ENCODE measurements around the gene DUSP6. TPM values are rescaled to one million over a fixed set of nuclear protein-coding genes. Genes with fewer than 3 reads are reported as not detected.

DUSP6 gene
- total RNA-seq (2014; rRNA removed; shearing (Covaris generic)): 112 and 135 TPM in 2 replicates

GRCh38 chr12:89352492-89353187 is at the start of gene DUSP6:
DUSP6 (minus strand) TSS chr12:89352501; CDS start chr12:89352039, 462 bp downstream.
- peak; percentile 98 for DNase-seq (ENCODE audit: low spot score)

DNA sequence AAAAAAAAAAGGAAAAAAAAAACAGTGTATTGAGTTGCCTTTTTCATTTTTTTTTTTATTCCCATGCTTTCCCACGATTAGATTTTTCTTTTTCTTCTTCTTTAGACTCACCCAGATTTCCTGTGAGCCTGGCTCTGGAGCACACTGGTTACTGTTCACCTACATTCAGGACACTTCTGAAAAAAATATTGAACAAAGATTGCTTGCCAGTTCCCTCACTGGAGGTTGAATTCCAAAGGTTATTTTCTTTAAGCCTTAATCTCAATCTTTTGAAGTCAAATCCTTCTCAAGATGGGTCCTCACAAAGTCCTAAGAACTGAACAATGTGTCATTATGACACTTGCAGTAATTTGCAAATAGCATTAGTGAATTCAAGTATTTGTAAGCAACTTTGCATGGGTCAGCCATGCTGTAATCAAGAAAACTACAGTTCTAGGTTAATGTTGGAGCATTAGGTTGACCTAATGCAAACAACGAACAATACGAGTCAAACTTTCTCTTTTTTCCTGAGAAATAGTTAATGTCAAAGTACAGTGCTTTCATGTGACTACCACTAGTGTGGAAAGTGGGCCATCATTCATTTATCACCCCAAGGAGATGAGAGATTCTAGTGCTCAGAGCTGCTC is 49.2 kb upstream of the DUSP6 start:
- DNase-seq (ENCODE audit: low spot score): no peak

GRCh38 chr12:89400415-89400814 is 48.1 kb upstream of the DUSP6 start:
- no peak for DNase-seq (ENCODE audit: low spot score)

DNA sequence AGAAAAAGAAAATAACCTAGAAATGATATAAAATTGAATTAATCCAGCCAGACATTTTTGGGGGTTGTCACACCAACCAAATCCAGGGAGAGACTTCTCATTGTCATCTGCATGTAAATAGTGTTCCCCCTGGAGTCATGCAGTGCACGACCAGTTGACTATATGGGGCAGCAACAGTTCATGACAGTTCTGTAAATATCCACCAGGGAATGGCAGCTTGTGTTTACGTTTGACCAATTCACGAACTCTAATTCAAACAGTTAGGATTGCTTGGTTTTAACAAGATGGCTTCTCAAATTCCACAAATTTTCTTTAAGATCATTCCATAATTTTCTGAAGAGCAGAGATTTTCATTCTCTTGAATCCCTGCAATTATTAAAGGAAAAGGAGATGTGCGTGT is 43.4 kb upstream of the DUSP6 start:
- DNase-seq (ENCODE audit: low spot score): no peak

DNA sequence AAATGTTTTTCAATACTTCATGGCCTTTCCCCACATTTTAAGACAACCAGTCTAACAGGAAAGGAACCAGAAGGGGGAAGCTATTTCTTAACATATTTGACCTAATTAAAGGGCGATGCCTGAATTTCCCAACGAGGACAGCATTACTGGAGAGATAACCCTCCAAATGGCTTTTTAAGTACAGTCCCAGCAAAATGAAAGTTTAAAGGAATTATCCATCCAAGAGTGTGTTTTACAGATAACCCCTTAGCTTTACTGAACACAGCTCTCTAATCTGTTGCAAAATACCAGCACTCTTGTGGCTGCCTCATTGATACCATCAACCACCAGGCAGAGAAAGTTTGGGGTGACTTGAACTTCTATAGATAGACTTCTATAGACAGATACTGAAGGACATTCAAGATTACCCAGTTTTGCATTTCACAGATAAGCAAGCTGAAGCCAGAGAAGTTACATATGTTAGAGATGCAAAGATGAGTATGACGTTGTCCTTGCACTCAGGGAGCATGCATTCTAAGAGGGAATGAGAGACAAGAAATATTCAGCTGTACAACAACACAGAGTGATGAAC is 41.3 kb upstream of the DUSP6 start:
- DNase-seq (ENCODE audit: low spot score): no peak

GRCh38 chr12:89392391-89392790 is 40.1 kb upstream of the DUSP6 start:
- DNase-seq (ENCODE audit: low spot score): no peak

DNA sequence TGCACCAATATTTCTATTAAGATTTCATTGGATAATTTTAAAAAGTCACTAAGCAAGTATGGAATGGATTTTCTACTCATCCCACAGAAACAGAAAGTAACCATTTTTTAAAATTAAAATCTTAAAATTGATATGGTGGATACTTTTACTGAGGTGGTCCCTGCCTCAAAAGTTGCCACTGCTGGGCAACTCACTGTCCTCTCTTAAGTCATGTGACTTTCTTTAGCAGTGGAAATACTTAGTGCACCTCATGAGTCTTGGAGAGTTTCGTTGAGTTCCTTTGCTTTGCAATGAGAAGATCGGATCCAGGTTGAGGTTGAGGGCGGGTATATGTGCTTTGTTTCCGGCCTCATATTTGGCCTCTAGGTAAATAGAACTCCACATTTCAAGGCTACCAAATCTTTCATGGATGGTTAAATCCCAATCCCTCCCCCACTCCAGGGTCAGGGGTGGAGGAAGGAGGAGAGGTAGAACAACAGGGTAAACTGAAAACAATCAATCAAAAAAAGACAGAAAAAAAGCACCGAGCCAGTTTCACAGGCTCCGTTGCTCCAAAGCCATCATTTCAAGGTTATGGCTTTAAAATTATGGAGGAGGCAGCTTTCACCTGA is 39.5 kb upstream of the DUSP6 start:
- DNase-seq (ENCODE audit: low spot score): no peak

DNA sequence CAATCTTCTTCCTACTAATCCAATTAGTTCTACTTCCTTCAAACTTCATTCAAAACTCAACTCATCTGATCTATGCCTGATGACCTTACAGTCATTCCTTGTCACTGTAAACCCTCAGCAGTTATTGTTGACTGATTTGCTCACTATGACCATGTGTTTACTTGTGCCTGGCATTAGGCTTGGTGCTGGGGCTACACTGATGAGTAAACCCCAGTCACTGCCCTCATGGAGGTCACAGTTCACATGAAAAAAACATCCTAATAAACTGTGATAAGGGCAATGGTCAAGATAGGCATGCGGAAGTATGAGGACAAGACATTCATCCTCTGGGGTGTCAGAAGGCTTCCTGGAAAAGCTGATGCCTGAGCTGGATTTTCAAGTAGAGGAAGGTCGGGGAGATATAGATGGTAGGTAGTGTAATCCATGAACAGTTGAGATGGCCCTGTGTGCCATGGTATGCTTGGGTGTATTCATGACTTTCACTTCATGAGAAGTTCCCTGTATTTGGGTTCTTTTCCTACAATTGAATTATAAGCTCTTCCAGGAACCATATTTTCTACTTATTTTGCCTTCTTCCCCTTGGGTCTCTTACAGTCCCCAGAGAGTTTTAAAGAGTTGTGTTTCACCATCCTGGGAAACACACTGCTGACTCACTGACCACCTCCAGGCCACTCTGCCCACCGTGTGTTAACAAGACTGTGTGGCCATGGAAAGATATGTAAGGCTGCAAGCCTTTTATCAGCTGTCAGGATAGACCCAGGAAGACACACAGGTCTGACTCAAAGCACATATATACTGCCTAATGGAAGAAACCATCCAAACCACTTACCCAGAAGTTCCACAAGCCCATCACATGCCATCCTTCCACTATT is 38.7 kb upstream of the DUSP6 start:
- peak; percentile 79 for DNase-seq (ENCODE audit: low spot score)

DNA sequence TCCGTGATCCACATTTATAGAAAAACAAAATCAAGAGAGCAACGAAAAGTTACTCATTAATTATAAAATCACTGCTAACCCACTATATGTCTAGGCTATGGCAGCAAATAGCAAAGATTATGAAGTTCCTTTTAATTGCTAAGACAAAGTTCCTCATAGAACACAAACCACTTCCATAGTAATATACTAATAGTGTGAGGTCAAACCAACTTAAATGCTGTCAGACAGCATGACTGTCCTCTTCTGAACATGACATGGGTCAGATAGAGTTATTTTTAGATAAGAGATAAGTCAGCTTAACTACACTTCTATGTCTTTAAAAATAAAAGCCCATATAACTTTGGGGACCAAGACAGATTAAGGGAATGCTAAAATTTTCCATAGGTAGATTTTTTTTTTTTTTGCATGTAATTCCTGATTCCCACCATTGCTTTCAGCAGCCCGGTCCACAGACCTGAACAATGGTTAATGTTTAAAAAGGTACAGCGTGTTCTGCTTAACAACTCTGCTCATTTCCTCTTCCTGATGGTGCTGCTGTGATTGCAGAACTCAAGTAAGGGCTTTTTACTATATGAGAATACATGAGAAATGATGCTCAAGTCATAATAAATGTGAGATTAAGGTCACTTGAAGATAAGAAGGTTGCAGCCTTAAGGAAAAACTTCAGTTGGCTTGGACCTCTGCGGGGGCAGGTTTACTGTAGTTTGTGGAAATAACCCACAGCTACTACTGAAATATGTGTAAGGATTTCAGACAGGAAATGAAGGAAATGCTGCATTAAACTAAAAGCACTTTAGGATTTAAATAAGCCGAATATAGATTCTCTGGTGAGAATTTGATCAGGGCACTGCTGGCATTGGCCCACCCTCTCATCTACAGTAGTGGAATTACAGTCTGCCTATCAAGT is 37.7 kb upstream of the DUSP6 start:
- peak; percentile 55 for DNase-seq (ENCODE audit: low spot score)

DNA sequence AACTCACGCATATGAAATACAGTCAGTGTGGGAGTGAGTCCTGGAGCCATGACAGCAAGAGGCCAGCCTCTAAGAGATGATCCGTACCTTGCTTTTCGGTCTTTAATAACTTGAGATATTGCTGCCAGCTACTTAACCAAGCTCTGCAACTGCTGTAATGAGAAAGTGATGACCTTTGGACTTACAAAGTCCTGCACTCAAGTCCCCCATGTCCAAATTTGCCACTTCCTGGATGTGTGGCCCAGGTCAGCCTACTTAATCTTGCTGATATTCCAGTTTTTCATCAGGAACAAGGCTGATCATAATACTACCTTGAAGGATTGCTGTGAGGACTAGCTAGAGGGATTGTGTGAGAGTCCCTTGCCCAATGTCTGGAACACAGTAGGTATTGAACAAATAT is 33.8 kb upstream of the DUSP6 start:
- peak; percentile 55 for DNase-seq (ENCODE audit: low spot score)

DNA sequence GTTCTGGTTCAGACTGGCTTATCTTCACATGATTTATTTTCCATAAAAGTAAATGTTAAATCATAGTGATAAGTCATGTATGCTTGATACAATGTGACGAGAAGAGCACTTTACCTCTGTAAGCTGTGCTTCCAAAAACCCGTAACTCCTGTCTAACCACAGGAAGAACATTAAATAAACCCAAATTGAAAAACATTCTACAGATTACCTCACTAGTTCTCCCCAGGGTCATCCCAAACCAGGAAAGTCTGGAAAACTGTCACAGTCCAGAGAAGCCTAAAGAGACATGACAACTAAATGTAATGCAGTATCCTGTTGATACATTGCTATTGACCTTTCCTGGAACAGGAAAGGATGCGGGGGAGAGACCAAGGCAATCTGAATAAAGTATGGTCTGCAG is 32.5 kb upstream of the DUSP6 start:
- no peak for DNase-seq (ENCODE audit: low spot score)

DNA sequence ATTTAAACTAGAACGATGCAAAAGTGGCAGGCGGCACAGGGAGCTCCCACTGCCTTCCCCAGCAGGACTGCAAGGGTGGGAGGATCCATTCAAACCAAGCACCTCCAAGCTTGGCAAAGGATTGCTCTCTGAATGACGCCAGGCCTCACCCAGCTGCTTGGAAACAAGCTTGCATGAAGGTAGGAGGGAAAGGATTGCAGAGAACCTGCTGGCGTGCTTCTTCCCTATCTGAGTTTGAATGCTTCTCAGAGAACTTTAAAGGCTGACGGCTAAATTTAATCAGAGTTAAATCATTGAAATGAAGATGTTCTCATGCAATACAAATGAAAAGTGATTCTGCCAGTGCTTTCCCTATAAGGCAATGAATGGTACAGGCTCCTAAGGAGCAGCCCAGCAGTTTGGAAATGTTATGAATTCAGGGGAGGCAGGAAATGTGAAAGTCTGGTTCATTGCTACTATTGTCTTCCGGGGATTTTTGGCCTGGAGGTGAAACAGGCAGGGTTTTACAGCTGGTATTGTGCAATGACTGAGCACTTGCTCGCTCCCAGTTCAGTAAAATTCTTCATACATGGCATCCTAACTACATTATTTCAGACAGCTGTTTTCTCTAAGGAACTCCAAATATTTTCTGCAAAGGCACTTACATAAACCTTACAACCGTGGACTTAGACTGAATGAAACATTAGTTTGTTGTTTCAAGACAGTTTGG is 31.9 kb upstream of the DUSP6 start:
- peak; percentile 49 for DNase-seq (ENCODE audit: low spot score)

DNA sequence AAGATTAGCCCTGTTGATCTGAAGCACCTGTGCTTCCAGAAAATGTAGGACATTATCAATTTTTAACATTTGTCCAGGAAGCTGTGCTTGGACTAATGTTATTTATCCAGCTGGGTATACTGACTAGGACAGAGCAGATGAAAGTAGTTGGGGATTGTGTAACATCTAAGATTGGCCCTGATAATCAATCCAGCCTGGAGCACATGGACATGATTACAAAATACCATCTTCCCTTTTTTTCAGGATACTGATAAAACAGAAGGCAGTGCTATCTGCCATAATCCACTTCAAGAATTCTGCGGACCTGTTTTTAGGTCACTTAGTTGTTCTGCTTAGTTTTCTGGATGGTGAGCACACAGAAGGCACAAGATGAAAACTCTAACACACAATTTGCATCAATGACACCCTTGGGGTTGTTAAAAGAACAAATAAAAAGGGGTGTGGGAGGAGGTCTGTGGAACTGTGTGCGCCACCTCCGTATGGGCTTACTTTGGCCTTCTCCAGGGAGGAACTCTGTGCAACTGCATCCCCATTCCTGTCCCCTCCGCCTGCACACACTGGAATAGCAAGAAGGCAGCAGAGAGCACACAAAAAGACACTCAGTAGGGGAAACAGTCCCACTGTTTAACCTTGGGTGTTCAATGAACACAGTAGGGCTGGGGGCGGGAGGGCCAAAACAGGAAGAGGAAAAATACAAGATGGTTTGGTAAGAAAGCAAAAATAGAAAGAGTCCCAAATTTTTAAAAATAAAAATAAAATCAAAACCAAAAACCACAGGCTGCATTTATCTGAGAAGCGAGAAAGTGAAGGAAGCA is 31.1 kb upstream of the DUSP6 start:
- no peak for DNase-seq (ENCODE audit: low spot score)

DNA sequence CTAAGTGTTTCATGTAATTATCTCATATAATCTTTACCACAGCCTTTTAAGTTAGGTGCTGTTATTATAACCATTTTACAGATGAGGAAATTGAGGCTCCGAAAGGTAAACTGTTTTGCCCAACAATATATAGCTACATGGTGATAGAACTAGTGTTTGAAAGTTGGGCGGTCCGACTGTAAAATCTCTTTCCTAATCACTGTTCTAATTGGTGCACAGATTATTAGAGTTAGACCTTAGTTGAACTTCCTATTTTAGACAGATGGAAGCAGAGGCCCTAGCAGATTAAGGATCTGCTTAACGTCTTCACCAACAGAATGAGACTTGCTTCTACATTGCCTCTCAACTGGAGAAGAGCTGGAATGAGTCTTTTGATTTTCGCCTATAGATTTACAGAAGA is 30.0 kb upstream of the DUSP6 start:
- DNase-seq (ENCODE audit: low spot score): no peak

GRCh38 chr12:89379839-89380467 is 27.7 kb upstream of the DUSP6 start:
- no peak for DNase-seq (ENCODE audit: low spot score)

DNA sequence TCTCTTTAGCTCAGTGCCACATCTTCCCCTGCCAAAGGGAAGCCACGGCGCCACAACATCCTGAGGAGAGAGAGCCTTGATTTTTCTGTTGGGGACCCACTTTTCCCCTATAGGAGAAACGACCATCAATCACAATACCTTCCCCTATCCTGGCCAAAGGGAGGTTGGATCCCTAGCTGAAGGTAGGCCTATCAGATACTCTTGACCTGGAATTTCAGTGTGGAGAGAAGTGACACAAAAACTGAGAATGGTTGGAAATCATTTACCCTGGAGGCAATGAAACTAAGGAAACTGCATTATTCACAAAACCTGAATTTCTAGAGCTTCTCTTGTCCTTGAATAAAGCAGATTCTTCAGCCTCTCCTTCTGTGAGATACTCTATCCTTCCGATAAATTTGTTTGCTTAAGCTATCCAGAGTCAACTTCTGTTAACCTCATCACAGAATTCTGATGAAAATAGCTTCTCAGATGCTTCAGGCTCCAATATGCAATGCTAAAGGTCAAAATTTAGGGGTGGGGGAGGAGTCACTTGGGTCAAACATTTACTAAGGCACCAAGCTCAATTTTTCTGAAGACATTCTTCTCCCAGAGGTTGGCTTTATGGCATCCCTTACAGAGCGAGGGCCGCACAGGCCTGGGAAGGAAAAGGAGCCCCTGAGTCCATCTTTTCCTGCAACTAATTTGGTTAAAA is 27.0 kb upstream of the DUSP6 start:
- no peak for DNase-seq (ENCODE audit: low spot score)

DNA sequence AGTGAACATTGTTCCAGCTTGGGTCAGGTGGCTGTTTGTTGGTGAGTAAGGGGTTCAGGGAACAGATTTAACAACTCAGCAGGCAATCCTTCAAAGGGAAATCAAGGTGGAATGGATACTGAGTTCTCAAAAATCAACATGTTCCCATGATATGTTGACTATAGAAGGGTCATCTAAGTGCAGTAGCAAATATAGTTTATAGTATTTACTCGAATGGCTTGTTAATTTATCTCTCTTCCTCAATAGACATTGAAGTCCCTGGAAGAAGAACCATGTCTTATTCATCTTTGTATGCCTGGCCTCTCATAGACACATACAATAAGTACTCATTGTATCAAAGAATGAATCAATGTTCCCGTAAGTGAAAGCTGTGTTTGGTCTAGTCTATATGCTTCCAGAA is 24.5 kb upstream of the DUSP6 start:
- no peak for DNase-seq (ENCODE audit: low spot score)

DNA sequence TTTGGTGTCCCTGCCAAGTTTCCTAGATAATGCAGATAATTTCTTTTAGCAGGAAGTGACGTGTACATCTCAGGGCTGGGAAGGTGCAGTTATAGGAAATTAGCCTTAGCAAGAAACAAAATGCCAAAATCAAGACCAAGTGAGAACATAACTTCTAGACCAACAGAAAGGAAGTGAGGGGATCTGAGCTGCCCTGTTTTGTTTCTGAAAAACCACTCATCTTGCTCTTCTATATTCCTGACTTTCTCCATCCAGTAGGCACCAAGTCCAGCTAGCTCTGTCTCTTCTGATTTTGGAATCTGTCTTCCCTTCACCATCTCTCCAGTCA is 23.9 kb upstream of the DUSP6 start:
- DNase-seq (ENCODE audit: low spot score): no peak

Measured in HT-29 (cell line).